NT2/D1 (cell line): ENCODE data around the gene MGST2.

ENCODE experiments used
- YY1 ChIP-seq: IDR thresholded peaks from 2 replicates; pipeline ENCODE4 v1.6.1; 2011; ENCODE audit not compliant: insufficient read length, insufficient read depth
- ZNF274 ChIP-seq: IDR thresholded peaks from 2 replicates; pipeline ENCODE4 v1.6.1; 2011; ENCODE audit warnings: mild to moderate bottlenecking, low read depth, low read length

GRCh38 chr4:139740121-139740520 lies 74.5 kb downstream of the MGST2 start:
- TF ChIP-seq YY1, result no peak
- TF ChIP-seq ZNF274, result no peak
